Endothelial cell of umbilical vein (primary cell): Measurements from ENCODE around the gene ATP4A.

Source experiments
- CTCF ChIP-seq, 2 donors: IDR thresholded peaks; 1 replicate in 1 of 2; 2 replicates in 1 of 2; pipeline ENCODE4 v1.5.1; 2011; ENCODE audit warnings: low read length in 2 of 2, mild to moderate bottlenecking in 2 of 2, moderate library complexity in 2 of 2, control low read depth in 1 of 2, inconsistent platforms in 1 of 2, low read depth in 1 of 2; ENCODE audit not compliant: insufficient read depth in 1 of 2; ENCODE audit errors: extremely low read depth in 1 of 2
- EZH2 ChIP-seq: IDR thresholded peaks from 2 replicates; pipeline ENCODE4 v1.6.1; 2012; ENCODE audit warnings: borderline replicate concordance, low read depth, mild to moderate bottlenecking, moderate library complexity, low read length, inconsistent platforms; ENCODE audit not compliant: severe bottlenecking
- GATA2 ChIP-seq: IDR thresholded peaks from 2 replicates; pipeline ENCODE4 v1.7.0; 2011; ENCODE audit warnings: low read depth, mild to moderate bottlenecking, moderate library complexity, mixed read lengths, low read length; ENCODE audit not compliant: insufficient read length, insufficient read depth
- JUN ChIP-seq: IDR thresholded peaks from 2 replicates; pipeline ENCODE4 v1.6.1; 2011; ENCODE audit warnings: borderline replicate concordance, low read depth; ENCODE audit not compliant: insufficient read length, insufficient read depth
- MAX ChIP-seq: IDR thresholded peaks from 2 replicates; pipeline ENCODE4 v1.6.1; 2011; ENCODE audit not compliant: insufficient read depth, insufficient read length
- MYC ChIP-seq: IDR thresholded peaks from one replicate; pipeline ENCODE4 v1.6.1; 2011; ENCODE audit warnings: mild to moderate bottlenecking, low read depth, low read length
- POLR2A ChIP-seq: IDR thresholded peaks from 2 replicates; pipeline ENCODE4 v1.6.1; 2012; ENCODE audit warnings: low read depth, mild to moderate bottlenecking, control low read depth, low read length
- POLR2AphosphoS5 ChIP-seq: IDR thresholded peaks from 2 replicates; pipeline ENCODE4 v1.6.1; 2012; ENCODE audit warnings: low read depth, mild to moderate bottlenecking, control low read depth, low read length, moderate library complexity; ENCODE audit not compliant: insufficient read depth

- TF ChIP-seq CTCF (IDR thresholded peaks at IDR 0.05; ENCODE audit: extremely low read depth in 1 of 2, insufficient read depth in 1 of 2, low read depth in 1 of 2, low read length in 2 of 2) (no peak), EZH2 (no peak), MAX (no peak), POLR2A (no peak), JUN (no peak), MYC (no peak), GATA2 (no peak), POLR2AphosphoS5 (no peak)
These were observed 23.9 kb upstream of the ATP4A start for GRCh38 chr19:35587321-35587720.
